Colon (tissue), 2 donors: ENCODE data around the gene LAMC3.

Source experiments
- FAIRE-seq: peaks from 2 replicates; lab custom pipeline; 2012; peaks lifted over from hg19 to GRCh38; lab: Jason Lieb, UNC
- donor health status: control.
- donor health status: control.

LAMC3 gene

GRCh38 chr9:131046093-131046380 is 37.1 kb downstream of the LAMC3 start:
- no peak for FAIRE-seq

GRCh38 chr9:131046581-131047202 is 37.7 kb downstream of the LAMC3 start:
- no peak for FAIRE-seq

GRCh38 chr9:131048332-131048731 is 39.4 kb downstream of the LAMC3 start:
- FAIRE-seq = no peak

GRCh38 chr9:131048820-131049219 is 39.8 kb downstream of the LAMC3 start:
- no peak for FAIRE-seq

- no peak for FAIRE-seq
Observed at GRCh38 chr9:131049829-131050715, 41.1 kb downstream of the LAMC3 start.

- FAIRE-seq = no peak
Observed at GRCh38 chr9:131050831-131051230, 41.9 kb downstream of the LAMC3 start.

GRCh38 chr9:131051592-131052517 is 42.9 kb downstream of the LAMC3 start:
- FAIRE-seq = no peak

- FAIRE-seq = no peak
Observed at GRCh38 chr9:131053896-131054295, 44.9 kb downstream of the LAMC3 start.

- FAIRE-seq = no peak
Observed at GRCh38 chr9:131056781-131057506, 48.0 kb downstream of the LAMC3 start.

- no peak for FAIRE-seq
Observed at GRCh38 chr9:131060900-131061630, 52.1 kb downstream of the LAMC3 start.

GRCh38 chr9:131062969-131063368 is 54.0 kb downstream of the LAMC3 start:
- FAIRE-seq = no peak

GRCh38 chr9:131065599-131065998 is 56.6 kb downstream of the LAMC3 start:
- no peak for FAIRE-seq

- FAIRE-seq = no peak
Observed at GRCh38 chr9:131067625-131068024, 58.7 kb downstream of the LAMC3 start.

GRCh38 chr9:131068076-131068816 is 59.3 kb downstream of the LAMC3 start:
- no peak for FAIRE-seq

GRCh38 chr9:131069699-131070098 is 60.7 kb downstream of the LAMC3 start:
- no peak for FAIRE-seq

GRCh38 chr9:131072107-131072870 is 63.3 kb downstream of the LAMC3 start:
- FAIRE-seq = no peak

GRCh38 chr9:131072871-131073237 is 63.9 kb downstream of the LAMC3 start:
- no peak for FAIRE-seq

- FAIRE-seq = no peak
Observed at GRCh38 chr9:131076347-131077195, 67.6 kb downstream of the LAMC3 start.
